Stimulated activated CD4-positive, alpha-beta T cell treated with anti-CD3 and anti-CD28 coated beads, Interleukin-1b, Interleukin-23, amount 100 ng/mL, for 24 hours (primary cell): ENCODE measurements around the gene LHX6.

ENCODE experiments used
- DNase-seq, 4 experiments: peaks; one replicate each; pipeline ENCODE4 v3.0.0-alpha.2; 2020; ENCODE audit warnings: low read depth in 4 of 4, low spot score in 1 of 4

The LHX6 gene

DNA sequence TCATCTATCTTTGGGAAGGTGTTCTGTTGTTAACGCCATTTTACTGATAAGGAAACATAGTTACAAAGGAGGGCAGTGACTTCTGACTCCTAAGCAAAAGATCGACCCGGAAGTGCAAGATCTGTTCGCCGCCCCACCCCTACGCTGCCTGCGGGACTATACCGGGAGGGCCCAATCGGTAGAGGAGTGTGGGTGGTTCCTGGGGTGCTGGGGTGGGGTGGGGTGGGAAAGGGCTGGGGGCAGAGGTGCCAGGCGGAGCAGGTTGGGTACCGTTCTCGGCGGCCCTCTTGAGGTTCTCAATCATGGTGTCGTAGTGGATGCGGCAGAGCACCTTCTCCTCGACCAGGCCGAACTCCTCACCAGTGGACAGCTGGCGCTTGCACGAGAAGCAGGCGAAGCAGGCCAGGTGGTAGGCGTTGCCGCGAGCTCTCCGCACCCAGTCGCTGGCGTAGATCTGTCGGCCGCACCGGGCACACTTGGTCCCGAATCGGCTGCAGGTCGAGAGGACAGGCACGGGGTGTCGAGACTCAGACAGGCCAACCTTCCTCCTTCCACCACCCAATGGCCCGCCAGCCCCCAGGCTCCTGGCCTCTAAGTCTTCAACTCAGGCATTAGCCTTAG, 11.8 kb downstream of the LHX6 start:
- DNase-seq = no peak

DNA sequence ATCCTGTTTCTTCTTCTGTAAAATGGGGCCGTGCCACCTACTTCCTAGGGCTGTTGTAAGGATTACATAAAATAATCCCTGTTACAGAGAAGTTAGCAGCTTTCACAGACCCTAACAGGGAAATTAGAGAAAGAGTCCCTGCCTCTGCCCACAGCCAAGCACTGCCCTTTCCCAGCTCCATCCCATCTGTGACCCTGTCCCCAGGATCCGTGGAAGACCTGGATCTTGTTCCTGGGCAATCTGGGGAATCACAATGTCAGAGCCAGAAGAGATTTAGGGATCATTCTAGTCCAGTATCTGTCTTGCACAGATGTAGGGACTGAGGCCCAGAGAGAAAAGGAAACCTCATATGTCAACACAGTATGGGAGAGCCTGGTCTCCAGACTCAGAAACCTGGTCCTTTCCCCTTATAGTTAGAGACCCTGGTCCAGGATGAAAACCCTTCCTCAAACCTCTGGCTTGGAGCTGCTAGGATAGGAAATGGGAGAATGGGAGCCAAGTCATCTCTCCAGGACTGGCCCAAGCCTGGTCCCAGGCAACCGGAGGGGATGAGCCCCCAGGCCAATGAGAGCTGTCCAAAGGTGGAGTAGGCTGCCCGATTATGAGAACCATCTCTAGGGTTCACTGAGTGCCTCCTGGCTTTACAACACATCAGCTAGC, 12.5 kb downstream of the LHX6 start:
- no peak for DNase-seq

DNA sequence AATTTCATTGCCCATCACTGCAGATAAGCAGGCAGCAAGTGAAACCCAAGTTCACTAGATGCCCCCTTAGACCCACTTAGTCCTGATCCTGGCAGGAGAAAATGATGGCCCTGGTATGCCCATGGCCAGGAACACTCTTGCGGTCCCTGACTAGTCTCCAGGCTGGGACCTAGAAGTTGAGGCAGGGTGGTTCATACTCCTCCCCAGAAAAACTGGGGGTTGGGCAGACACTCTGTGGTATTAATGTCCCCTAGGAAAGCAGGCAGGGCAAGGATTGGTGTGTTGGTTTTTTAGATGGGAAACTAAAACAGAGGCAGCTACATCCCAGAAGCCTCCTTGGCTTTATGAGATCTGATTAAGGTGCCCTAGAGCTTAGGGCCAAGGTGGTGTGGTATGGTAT, 13.1 kb downstream of the LHX6 start:
- DNase-seq = no peak

DNA sequence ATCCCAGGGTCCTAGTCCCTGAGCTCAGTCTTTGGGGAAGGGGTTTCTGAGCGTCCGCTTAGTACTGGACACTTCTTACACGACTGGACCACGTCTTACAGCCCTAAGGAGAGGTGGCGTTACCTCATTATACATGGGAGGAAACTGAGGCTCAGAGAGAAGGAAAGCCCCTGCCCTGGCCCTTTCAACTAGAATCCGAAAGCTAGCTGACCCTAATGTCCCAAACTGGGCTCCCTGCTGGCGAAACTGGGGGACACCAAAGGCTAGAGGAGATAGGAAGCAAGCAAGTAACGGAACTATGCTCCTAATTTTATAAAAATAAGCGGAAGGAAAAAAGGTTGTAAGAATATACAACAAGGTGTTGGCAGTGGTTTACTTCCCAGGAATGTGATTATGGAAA, 14.2 kb downstream of the LHX6 start:
- DNase-seq = no peak

DNA sequence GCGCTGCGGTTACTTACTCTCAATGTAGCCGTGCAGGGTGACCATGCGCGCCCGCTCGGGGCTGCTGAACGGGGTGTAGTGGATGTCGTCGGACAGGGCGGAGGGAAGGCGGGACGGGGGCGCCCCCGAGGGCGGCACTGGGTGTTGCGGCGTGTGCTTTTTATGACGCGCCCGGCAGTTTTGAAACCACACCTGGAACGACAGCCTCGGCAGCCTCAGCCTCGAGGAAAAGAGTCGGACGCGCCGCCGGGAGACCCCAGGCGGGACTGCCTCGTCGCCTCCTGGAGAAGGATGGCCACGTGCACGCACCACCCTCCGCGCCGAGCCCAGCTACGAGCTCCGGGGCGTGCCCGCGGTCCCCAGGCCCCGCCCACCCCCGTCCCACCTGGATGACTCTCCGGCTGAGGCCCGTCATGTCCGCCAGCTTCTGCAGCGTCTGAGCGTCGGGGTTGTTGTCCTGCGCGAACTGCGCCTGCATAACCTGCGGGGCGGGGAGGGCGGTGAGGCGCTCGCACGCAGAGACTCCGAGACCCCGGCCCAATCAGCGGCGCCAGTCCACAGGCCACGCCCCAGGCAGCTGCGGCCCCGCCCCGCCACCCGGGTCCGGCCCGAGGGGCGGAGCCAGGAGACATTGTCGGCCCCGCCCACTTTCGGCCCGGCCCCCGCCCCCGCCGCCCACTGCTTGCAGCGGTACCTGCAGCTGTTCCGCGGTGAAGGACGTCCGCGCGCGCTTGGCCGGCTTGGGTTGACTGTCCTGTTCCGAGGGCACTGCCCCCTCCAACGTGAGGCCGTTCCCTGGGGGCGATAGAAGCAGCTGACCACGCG, 15.0 kb downstream of the LHX6 start:
- peak in 3 of 4 experiments; percentile 9 to 38 (median 19) for DNase-seq

DNA sequence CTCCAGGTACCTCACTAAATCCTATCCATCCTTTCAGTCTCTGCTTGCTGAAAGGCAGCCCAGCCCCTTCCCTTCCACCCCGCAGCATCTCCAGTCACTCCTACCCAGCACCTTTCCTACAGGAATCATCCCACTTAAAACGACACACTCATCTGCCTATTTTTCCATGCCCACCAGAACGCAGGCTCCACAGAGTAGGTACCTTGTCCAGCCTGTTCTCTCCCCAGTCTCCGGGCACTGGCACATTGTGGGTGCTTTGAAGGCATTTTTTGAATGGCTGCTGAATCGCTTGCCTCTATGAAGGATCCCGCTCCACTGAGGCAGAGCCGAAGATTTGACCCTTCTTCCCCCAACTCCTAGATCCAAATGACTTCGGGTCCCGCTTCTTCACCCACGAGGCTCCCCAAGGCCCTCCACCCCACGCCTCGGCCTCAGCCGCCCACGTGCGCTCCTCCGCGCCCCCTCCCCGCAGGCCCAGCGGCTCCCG, 15.6 kb downstream of the LHX6 start:
- DNase-seq = no peak

DNA sequence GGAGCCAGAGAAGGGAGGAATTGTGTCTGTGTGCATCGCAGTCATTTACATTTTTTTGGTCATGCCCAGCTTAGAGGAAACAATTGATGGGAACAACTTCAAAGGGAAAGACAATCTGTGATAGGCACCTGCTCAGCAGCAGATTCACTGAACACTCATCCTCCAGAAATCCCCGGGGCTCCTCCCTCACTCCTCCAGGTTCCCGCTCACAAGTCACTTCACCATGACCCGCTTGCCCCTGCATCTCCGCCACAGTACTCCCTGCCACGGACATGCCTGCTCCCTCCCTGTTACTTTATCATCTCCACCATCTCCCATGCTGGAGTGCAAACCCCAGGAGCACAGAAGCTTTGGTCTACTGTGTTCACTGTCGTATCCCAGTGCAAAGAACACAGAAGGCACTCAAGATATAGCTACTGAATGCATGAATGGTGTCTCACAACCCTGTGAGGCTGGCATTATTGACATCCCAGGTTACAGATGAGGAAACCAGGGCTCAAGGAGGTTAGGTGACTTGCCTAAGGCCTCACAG, 16.2 kb downstream of the LHX6 start:
- no peak for DNase-seq

DNA sequence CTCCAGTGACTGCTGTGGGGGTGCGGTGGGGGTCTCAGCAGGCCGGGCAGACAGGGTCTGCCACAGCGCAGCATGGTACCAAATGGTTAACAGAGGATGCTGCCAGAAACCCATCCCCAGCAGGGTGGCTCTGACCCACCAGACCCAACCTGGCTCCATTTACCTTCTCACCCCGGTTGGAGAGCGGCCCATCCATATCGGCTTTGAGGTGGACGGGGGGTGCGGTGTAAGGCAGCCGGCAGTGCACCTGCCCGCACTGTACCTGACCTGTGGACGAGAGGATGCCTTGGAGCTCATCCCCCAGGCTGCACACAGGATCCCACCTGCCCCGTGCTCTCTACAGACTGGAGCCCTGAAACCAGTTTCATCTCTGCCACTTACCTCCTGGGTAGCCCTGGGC, 19.3 kb downstream of the LHX6 start:
- DNase-seq = no peak

DNA sequence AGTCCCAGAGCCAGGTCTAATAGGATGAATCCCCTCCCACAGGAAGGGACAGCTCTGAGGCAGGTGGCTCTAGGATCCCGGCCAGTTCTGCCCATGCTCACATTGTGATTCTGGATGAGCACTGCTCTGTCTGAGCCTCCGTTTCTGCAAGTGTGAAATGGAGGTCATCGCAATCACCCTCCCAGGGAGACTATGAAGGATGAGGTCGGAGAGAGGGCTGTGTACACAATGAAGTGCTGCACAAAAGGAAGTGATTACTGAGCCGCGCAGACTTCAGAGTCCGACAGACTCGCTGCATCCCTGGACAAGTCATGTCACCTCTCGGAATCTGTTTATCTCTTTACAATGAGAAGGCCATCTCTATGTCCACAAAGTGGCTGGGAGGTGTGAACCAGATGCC, 21.7 kb downstream of the LHX6 start:
- DNase-seq = no peak

DNA sequence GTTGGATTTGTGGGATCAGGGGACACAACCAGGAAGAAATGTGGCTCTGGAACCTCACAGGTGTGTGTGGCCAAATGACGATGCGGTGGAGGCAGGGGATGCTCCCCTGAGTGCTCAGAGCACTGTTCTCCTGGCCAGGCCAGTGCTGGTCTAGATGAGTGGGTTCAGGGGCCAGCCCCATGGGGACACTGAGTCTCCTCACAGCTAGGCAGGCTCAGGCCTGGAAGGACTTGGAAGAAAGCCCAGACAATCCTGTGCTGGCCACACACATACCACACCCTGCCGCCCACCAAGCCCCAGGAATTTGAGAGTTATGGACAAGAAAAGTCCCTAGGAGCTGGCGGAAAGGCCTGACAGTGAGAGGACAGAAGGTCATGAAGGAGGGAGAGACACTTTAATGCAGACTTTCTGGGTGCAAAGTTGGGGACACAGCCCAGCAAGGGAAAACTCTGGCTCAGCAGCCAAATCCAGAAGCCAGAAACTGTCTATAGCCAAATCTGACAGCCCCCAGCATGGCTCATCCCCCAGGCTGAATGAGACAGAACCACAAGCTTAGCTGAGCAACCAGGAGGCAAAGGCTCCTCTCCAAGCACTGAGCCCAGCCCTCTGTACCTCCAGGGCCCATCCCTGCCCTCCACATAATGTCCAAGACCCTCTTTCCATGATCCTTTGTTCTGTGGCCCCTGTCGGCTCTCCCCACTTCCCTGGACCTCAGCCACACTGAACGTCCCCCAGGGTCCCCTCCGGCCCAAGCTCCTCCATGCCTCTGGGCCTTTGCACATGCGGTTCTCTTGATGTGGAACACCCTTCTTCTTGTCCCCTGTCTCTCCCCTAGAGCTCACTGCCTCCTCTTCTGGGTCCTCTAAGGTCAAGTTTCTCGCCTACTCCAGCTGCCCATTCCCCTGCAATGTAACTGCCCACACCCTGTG, 22.4 kb downstream of the LHX6 start:
- DNase-seq = no peak

DNA sequence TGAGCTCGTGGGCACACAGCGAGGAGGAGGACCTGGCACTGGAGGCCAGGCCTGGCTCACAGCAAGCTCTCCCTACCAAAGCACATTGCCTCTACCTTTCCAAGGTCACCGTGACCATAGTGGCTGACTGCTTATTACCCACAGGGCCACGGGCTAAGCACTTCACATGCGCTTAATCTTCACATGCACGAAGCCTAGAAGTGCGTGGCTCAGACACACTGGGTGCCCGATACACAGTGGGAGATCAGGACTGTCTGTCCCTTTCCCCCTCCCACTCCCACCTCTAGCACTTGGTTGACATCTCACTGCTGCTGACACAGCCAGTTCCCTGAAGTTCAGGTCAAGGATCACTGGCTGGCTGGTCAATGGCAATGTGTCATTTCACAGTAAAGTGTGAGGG, 23.6 kb downstream of the LHX6 start:
- DNase-seq = no peak

DNA sequence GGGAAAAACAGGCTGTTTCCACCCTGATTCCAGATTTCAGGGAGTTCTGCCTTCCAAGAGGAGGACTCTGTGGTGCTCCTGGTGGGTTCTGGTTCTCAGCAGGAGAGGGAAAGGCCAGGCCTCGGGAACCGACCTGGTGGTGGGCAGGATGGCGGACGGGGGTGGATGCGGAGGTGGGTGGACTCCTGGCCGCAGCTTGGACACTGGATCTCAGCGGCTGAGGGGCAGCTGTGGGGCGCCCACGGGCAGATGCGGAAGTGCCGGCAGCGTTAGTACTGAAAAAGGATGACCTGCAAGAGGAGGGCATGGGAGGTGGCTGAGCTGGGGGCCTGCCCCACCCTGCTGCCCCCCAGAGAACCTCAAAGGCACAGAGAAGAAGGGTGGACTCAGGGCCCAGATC, 24.3 kb downstream of the LHX6 start:
- DNase-seq = no peak

DNA sequence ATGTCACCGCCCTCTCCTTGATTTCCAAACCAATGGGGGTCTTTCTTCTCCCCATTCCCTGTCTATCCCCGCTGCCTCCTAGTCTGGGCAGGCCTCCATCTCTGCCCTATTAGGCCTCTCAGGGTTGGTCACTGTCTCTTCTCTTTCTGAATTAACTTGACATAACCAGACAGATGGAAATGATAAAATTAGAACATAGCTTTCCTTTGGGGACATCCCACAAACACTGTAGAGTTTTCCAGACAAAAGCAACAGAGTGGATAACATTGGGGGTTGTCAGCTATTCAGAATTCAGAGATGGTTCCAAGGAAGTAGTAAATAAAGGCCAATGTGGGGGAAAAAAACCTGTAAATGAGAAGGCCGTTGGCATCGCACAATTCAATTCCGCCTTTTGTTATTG, 24.7 kb downstream of the LHX6 start:
- no peak for DNase-seq

DNA sequence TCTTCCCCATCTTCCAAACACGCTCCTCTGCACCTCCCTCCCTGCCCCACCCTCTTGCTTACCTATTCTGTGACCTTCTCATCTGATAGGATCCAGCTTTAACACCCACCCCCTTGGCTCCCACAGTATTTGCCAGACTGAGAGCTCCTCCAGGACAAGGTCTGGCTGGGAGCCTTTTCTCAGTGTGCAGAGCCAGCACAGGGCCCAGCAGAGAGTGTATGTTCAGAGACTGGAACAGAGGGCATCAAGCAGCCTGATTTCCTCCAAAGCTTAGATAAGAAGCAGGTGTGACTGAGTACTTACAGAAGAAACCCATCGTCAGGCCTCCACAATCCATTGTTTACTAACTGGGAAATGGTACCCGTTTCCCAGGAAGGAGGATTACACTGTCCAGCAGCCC, 26.6 kb downstream of the LHX6 start:
- DNase-seq = no peak

DNA sequence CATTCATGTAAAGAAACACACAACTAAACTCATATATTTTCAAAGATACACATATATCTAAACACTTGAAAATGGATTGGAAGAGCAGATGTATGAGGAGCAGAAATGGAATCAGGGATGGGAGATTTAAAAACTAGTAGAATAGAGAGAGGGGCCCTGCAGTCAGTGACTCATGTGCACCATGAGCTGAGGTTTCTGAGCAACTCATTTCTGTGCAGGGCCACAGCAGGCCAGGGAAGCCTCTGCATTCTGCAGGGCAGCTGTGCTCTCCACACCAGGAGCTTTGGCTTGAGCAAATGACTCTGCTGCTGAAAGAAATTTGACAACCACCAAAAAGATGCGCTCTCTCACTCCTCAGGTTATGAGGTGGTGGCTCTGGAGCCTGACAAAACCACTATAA, 27.1 kb downstream of the LHX6 start:
- DNase-seq = no peak

DNA sequence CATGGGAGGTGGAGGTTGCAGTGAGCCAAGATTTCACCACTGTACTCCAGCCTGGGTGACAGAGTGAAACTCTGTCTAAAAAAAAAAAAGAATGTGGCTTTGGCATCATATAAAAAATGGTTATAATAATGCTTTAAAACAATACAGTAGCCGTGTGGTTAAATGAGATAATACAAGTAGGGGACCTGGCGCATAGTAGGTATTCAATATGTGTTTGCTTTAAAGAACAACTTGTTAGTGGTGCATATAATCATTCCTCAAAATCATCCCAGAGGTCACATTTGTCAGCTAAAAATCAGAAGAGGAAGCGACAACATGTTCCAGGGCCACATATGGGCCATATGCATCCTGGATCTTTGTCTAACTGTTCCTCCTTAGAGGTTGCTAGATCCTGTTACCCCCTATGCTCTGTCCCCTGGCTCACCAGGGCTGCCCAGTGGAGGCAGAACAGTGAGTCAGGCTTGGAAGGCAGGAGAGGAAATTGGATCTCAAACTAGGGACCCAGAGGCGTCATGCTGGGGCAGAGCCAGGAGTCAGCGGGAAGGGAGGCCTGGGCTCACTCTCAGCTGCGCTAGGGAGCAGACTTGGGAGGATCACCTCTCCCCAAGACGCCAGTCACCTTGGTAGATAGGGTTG, 27.7 kb downstream of the LHX6 start:
- no peak for DNase-seq

DNA sequence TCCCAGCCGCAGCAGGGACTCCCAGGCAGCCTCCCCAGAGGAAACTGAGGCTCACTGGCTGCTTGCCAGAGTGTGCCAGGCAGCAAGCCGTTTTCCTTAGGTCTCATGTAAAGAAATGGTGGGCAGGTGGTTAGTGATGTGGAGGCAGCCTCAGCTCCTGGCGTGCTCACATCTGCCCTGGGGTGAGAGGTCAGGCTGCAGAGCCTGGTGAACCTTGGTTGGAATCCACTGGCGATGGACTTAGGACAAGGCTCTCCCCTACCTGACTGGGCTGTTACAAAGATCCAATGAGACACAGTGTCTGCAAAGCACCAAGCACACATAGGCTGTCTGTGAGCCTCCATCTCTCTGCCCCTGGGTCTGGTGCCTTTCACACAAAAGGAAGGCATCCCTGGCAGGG, 30.9 kb downstream of the LHX6 start:
- DNase-seq = no peak

DNA sequence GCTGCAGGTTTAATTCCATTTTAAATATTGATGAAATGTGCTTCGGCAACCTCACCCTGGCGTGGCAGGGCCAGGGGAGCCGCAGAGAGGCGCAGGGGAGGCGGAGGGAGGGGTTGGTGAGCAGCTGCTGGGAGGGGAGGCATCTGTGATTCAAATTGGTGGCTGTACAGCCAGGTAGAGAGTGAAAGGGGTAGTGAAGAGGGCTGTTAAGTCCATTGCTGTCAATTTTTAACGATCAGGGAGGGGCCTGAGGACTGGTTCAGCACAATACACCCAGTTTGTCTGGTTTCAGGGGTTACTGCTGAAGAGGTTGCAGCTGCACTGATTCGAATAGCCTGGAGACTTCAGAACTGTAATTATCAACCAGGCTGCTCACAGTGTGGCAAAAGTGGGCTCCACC, 31.3 kb downstream of the LHX6 start:
- no peak for DNase-seq

DNA sequence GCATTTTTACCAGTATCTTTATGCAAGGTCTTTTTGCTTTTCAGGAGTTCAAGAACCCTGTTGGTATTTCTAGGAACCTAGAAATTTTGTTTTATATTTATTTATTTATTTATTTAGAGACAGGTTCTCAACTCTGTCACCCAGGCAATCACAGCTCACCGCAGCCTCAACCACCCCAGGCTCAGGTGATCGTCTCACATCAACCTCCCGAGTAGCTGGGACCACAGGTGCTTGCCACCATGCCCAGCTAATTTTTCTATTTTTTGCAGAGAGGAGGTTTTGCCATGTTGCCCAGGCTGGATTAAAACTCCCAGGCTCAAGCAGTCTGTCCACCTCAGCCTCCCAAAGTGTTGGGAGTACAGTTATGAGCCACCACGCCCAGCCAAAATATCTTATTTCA, 32.9 kb downstream of the LHX6 start:
- DNase-seq = no peak

DNA sequence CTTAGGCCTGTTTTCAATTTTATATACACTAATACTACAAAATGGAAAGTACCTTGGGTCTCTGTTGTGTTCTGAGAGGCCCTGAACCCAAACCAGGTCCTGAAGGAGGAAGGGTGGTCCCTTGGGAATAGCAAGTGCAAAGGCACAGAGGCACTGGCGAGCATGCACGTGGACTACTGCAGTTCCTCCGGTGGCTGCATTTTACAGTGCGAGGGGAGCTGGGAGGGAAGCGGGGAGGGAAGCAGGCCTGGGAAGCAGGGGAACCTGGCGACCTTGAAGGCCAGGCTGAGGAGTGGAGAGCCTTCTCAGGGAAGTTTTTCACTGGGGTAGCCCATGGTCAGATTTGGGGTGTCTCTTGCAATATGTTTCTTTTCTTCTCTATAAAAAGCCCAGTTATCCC, 35.1 kb downstream of the LHX6 start:
- DNase-seq = no peak
